ENCODE results near the gene UCHL5.

UCHL5 gene

Small RNA genes lying within 50 kb of the gene (small RNA-seq; reads per million reads assigned to genes)
- 8.1 reads per million, percentile 89 among the genes with 10 or more reads in this experiment for gene SCARNA18B

Data from skeletal muscle satellite cell (primary cell).